HCT116 (cell line): ENCODE measurements around the gene ESPNL. TPM values are rescaled to one million over a fixed set of nuclear protein-coding genes. Genes with fewer than 3 reads are reported as not detected.

Experiments
- ATAC-seq: fragments of 200-7000 bp; cut with Tn5 transposase; 2 replicates; pipeline ENCODE4 v1.9.1; 2020; ENCODE audit warnings: mild to moderate bottlenecking, moderate library complexity
- BruUV-seq: library from RNA; stranded (reverse); fragments of 400-500 nt; replicated peaks from 2 replicates; lab custom pipeline; 2021; lab: Mats Ljungman, UMichigan
- CTCF ChIA-PET: fragments of 300-600 bp; sonication (Branson Sonifier 250); formaldehyde crosslinking; loops from one replicate; lab custom pipeline; 2021; ENCODE audit warnings: antibody characterized with exemption; lab: Charles Lee
- POLR2A ChIA-PET: fragments of 300-600, 350-600 bp; sonication (Branson Sonifier 250); formaldehyde crosslinking; loops from one replicate; lab custom pipeline; 2021; ENCODE audit warnings: antibody characterized with exemption; lab: Charles Lee
- RAD21 ChIA-PET, 2 experiments: fragments of 300-600 bp; sonication (Branson Sonifier 250); formaldehyde crosslinking; loops; one replicate each; lab custom pipeline; 2023; ENCODE audit warnings: low total read pairs in 2 of 2; ENCODE audit not compliant: uncharacterized antibody in 2 of 2, unreplicated experiment in 2 of 2, low non-redundant PET in 1 of 2; lab: Charles Lee
- DNase-seq: peaks from one replicate; pipeline ENCODE4 v3.0.0-alpha.2; 2010; ENCODE audit warnings: low read depth, low spot score
- H2AFZ ChIP-seq: fragments of 200-600 bp; shearing (Covaris generic), sonication (generic); 2 replicates; pipeline ENCODE4 v1.6.1; 2017; ENCODE audit warnings: low read depth, mixed run types, mixed read lengths, antibody characterized with exemption, low read length; ENCODE audit not compliant: poor library complexity, severe bottlenecking
- H3K27ac ChIP-seq: 2 replicates; pipeline ENCODE4 v1.5.1; 2012; ENCODE audit warnings: low read depth, low read length
- H3K27me3 ChIP-seq: fragments of 200-600 bp; sonication (generic); 2 replicates; pipeline ENCODE4 v1.6.1; 2016; ENCODE audit warnings: mixed run types, low read length, mixed read lengths; ENCODE audit not compliant: insufficient read depth
- H3K36me3 ChIP-seq, 2 experiments: fragments of 200-500 bp in 1 of 2; fragments of 200-600 bp in 1 of 2; sonication (Bioruptor generic) in 1 of 2; sonication (generic) in 1 of 2; 2 replicates each; pipeline versions ENCODE4 v1.5.1 to v1.6.1; 2014 to 2016; ENCODE audit warnings: low read length in 2 of 2, inconsistent platforms in 1 of 2, mixed read lengths in 1 of 2, mixed run types in 1 of 2; ENCODE audit not compliant: insufficient read depth in 2 of 2, control insufficient read depth in 1 of 2
- H3K4me1 ChIP-seq, 2 experiments: fragments of 200-600 bp in 1 of 2; sonication (generic) in 1 of 2; 2 replicates each; pipeline versions ENCODE4 v1.5.1 to v1.6.1; 2012 to 2017; ENCODE audit warnings: low read length in 2 of 2, inconsistent platforms in 1 of 2, mild to moderate bottlenecking in 1 of 2, mixed read lengths in 1 of 2, mixed run types in 1 of 2, moderate library complexity in 1 of 2; ENCODE audit not compliant: insufficient read depth in 2 of 2, control insufficient read depth in 1 of 2
- H3K4me2 ChIP-seq: fragments of 200-600 bp; sonication (generic); 2 replicates; pipeline ENCODE4 v1.6.1; 2017; ENCODE audit warnings: mixed run types, low read length, mixed read lengths
- H3K4me3 ChIP-seq, 2 experiments: fragments of 200-600 bp in 1 of 2; sonication (generic) in 1 of 2; replicated peaks in 1 of 2; 2 replicates each; pipeline ENCODE4 v1.5.1; 2011 to 2016; ENCODE audit warnings: low read length in 2 of 2, control low read depth in 1 of 2, low read depth in 1 of 2, mild to moderate bottlenecking in 1 of 2, mixed read lengths in 1 of 2, mixed run types in 1 of 2
- H3K79me2 ChIP-seq: fragments of 200-600 bp; sonication (generic); 2 replicates; pipeline ENCODE4 v1.6.1; 2017; ENCODE audit warnings: mild to moderate bottlenecking, mixed run types, low read length, moderate library complexity, mixed read lengths; ENCODE audit not compliant: insufficient read depth
- H3K9ac ChIP-seq: fragments of 200-600 bp; sonication (generic); 2 replicates; pipeline ENCODE4 v1.6.1; 2016; ENCODE audit warnings: low read length, mixed read lengths
- H3K9me2 ChIP-seq: fragments of 200-600 bp; sonication (generic), shearing (Covaris generic); 2 replicates; pipeline ENCODE4 v1.6.1; 2017; ENCODE audit warnings: mixed run types, mild to moderate bottlenecking, moderate library complexity; ENCODE audit not compliant: insufficient read depth
- H3K9me3 ChIP-seq, 2 experiments: fragments of 200-500 bp in 1 of 2; fragments of 200-600 bp in 1 of 2; sonication (Bioruptor generic) in 1 of 2; sonication (generic) in 1 of 2; 2 replicates each; pipeline ENCODE4 v1.6.1; 2014 to 2017; ENCODE audit warnings: low read length in 2 of 2, mixed read lengths in 2 of 2, inconsistent platforms in 1 of 2, low read depth in 1 of 2, mild to moderate bottlenecking in 1 of 2, mixed run types in 1 of 2, moderate library complexity in 1 of 2; ENCODE audit not compliant: control insufficient read depth in 1 of 2, insufficient read depth in 1 of 2
- H4K20me1 ChIP-seq: fragments of 200-600 bp; sonication (generic), shearing (Covaris generic); 2 replicates; pipeline ENCODE4 v1.6.1; 2017; ENCODE audit warnings: mixed run types, mild to moderate bottlenecking, moderate library complexity; ENCODE audit not compliant: insufficient read depth
- EZH2 ChIP-seq: fragments of 200-600 bp; sonication (generic); IDR thresholded peaks from 2 replicates; pipeline ENCODE4 v1.6.1; 2017; ENCODE audit warnings: antibody characterized with exemption, mixed run types
- EZH2phosphoT487 ChIP-seq: fragments of 200-600 bp; IDR thresholded peaks from 2 replicates; pipeline ENCODE4 v1.6.1; 2018; ENCODE audit warnings: antibody characterized with exemption, borderline replicate concordance
- FOSL1 ChIP-seq: IDR thresholded peaks from 2 replicates; pipeline ENCODE4 v1.6.1; 2012; ENCODE audit warnings: low read depth
- JUND ChIP-seq: IDR thresholded peaks from 2 replicates; pipeline ENCODE4 v1.6.1; 2012
- RAD21 ChIP-seq: IDR thresholded peaks from 2 replicates; pipeline ENCODE4 v1.6.1; 2012; ENCODE audit warnings: low read depth, mild to moderate bottlenecking
- SIN3A ChIP-seq: IDR thresholded peaks from 2 replicates; pipeline ENCODE4 v1.6.1; 2012; ENCODE audit warnings: low read depth
- TCF7L2 ChIP-seq: IDR thresholded peaks from 2 replicates; pipeline ENCODE4 v1.7.0; 2011; ENCODE audit warnings: borderline replicate concordance, inconsistent platforms; ENCODE audit not compliant: insufficient read depth, insufficient read length; ENCODE audit errors: extremely low read depth
- ZFX ChIP-seq: fragments of 450-650 bp; IDR thresholded peaks from 2 replicates; pipeline ENCODE4 v1.6.1; 2017
- ZNF274 ChIP-seq: fragments of 200-500 bp; sonication (Bioruptor generic); IDR thresholded peaks from 2 replicates; pipeline ENCODE4 v1.6.1; 2014; ENCODE audit warnings: mild to moderate bottlenecking, low read depth, low read length, inconsistent platforms
- intact Hi-C: fragments of 100-400 bp; cut with micrococcal nuclease; formaldehyde crosslinking; loops from 2 replicates; pipeline ENCODE4 v1.10.0; 2022
- total RNA-seq: library from RNA; stranded (reverse); gene quantifications from one replicate; pipeline ENCODE4 v1.2.1, GENCODE V29; 2021; ENCODE audit not compliant: unreplicated experiment
- TF ChIP-seq, protein P1 (sequence below): IDR thresholded peaks from 2 replicates; pipeline ENCODE4 v1.6.1; 2011; ENCODE audit warnings: mild to moderate bottlenecking, low read length, moderate library complexity; ENCODE audit not compliant: insufficient replicate concordance; ENCODE audit errors: extremely low read depth
- TF ChIP-seq, protein P2 (sequence below), 3 experiments: fragments of 200-600 bp in 1 of 3; sonication (generic) in 1 of 3; IDR thresholded peaks in 2 of 3; conservative IDR thresholded peaks in 1 of 3; 2 replicates each; pipeline ENCODE4 v1.5.1; 2012 to 2017; ENCODE audit warnings: low read depth in 2 of 3, low read length in 2 of 3, antibody characterized with exemption in 1 of 3, borderline replicate concordance in 1 of 3, control low read depth in 1 of 3, mild to moderate bottlenecking in 1 of 3, mixed read lengths in 1 of 3, mixed run types in 1 of 3, moderate library complexity in 1 of 3; ENCODE audit not compliant: insufficient read depth in 1 of 3
- TF ChIP-seq, protein P3 (sequence below): IDR thresholded peaks from 2 replicates; pipeline ENCODE4 v1.6.1; 2012

Gene ESPNL
- total RNA-seq, 1 experiment from 2014 or later, result 0.22 TPM

DNA sequence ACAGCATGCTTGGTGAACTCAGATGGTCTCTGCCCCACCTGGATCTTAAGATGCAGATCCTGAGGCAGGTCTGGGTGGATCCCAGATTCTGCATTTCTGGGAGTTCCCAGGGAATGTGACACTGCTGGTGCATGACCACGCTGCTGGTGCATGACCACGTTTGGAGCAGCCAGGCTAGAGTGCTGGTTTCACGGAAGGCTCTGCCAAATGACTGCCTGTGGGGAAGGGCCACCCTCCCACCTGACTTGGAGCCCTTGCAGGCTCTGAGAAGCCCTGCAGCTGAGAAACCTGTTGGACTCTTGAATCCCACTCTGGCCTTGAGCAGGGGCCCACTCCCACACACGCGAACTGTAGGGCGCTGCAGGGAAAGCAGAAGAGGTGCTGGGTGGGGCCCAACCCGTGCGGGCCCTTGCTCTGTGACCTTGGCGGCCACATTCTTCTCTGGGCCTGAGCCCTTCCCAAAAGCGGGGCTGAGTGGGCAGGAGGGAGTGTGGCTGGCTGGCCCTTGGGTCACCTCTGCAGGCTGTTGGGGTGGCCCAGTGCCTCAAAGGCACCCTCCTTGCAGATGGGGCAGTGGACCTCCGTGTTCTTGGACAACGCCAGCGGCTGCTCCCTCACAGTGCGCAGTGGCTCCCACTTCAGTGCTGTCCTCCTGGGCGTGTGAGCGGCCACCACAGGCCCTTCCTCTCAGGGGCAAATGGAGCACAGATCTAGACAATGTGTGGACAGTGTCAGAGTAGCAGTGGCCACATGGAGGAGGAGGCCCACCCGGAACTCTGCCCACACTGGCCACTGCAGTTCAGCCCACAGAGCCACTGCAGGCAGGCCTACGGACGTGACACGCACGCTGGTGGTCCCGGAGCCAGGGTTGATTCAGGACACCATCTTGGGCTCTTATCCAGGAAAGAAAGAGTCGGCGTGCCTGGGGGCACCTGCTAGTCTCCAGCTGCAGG is 66.5 kb downstream of the ESPNL start:
- Histone ChIP-seq H3K4me2 (no peak overlapping the region), H3K4me1 (0 out of 4 replicates have a peak, but pooled peaks cover 0 to 2% of the 10 kb centered on the region in 2 experiments), H3K9me2 (no peaks in the 10 kb centered on the region), H4K20me1 (no peaks in the 10 kb centered on the region), H3K36me3 (peaks cover 5% of the 10 kb centered on the region in 2 experiments; a peak in 3 of 4 replicates), H3K79me2 (no peaks in the 10 kb centered on the region), H3K4me3 (no peak overlapping the region), H3K27ac (no peak overlapping the region), H2AFZ (no peak overlapping the region), H3K27me3 (no peaks in the 10 kb centered on the region), H3K9ac (no peak overlapping the region), H3K9me3 (no peaks in the 10 kb centered on the region)
- RAD21 ChIA-PET, result no interaction called here
- TF ChIP-seq ZNF274 (no peak), EZH2phosphoT487 (no peak)
- TF ChIP-seq, protein P1, sequence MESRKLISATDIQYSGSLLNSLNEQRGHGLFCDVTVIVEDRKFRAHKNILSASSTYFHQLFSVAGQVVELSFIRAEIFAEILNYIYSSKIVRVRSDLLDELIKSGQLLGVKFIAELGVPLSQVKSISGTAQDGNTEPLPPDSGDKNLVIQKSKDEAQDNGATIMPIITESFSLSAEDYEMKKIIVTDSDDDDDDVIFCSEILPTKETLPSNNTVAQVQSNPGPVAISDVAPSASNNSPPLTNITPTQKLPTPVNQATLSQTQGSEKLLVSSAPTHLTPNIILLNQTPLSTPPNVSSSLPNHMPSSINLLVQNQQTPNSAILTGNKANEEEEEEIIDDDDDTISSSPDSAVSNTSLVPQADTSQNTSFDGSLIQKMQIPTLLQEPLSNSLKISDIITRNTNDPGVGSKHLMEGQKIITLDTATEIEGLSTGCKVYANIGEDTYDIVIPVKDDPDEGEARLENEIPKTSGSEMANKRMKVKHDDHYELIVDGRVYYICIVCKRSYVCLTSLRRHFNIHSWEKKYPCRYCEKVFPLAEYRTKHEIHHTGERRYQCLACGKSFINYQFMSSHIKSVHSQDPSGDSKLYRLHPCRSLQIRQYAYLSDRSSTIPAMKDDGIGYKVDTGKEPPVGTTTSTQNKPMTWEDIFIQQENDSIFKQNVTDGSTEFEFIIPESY, result no peak
- DNase-seq, result no peak
- CTCF ChIA-PET, result no interaction called here
- POLR2A ChIA-PET, result no interaction called here
- no TSS peak for BruUV-seq
- no peak for ATAC-seq
- intact Hi-C loops, result no loop called here

DNA sequence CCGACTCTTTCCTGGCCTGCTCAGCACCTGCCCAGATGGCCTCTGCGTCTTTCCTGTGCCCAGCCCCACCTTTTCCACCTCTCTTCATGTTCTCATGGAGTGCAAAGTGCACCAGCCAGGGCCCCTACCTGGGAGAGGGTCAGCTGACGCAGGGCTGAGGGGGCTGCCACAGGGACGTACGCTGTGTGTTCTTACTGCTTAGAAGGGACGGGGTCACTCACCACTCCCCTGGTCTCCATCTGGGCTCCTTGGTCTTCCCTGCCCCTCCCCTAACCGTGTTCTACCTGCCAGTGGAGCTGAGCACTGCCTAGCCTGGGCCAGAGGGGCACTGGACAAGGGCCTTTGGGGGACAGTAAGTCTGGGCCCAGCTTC is 67.2 kb downstream of the ESPNL start:
- Histone ChIP-seq H3K27me3 (no peaks in the 10 kb centered on the region), H3K4me3 (no peak overlapping the region), H3K9me2 (no peaks in the 10 kb centered on the region), H3K4me1 (0 out of 4 replicates have a peak, but pooled peaks cover 0 to 2% of the 10 kb centered on the region in 2 experiments), H3K27ac (no peak overlapping the region), H3K9ac (no peak overlapping the region), H3K36me3 (peaks cover 5% of the 10 kb centered on the region in 2 experiments; a peak in 3 of 4 replicates), H2AFZ (no peak overlapping the region), H3K9me3 (no peaks in the 10 kb centered on the region), H3K79me2 (no peaks in the 10 kb centered on the region), H4K20me1 (no peaks in the 10 kb centered on the region), H3K4me2 (no peak overlapping the region)
- intact Hi-C loops, result no loop called here
- no TSS peak for BruUV-seq
- DNase-seq (no peak), ATAC-seq (no peak)
- ChIA-PET RAD21 (no interaction called here), CTCF (no interaction called here), POLR2A (no interaction called here)
- TF ChIP-seq JUND, result no peak
- TF ChIP-seq, protein P2, sequence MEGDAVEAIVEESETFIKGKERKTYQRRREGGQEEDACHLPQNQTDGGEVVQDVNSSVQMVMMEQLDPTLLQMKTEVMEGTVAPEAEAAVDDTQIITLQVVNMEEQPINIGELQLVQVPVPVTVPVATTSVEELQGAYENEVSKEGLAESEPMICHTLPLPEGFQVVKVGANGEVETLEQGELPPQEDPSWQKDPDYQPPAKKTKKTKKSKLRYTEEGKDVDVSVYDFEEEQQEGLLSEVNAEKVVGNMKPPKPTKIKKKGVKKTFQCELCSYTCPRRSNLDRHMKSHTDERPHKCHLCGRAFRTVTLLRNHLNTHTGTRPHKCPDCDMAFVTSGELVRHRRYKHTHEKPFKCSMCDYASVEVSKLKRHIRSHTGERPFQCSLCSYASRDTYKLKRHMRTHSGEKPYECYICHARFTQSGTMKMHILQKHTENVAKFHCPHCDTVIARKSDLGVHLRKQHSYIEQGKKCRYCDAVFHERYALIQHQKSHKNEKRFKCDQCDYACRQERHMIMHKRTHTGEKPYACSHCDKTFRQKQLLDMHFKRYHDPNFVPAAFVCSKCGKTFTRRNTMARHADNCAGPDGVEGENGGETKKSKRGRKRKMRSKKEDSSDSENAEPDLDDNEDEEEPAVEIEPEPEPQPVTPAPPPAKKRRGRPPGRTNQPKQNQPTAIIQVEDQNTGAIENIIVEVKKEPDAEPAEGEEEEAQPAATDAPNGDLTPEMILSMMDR (IDR thresholded peaks at IDR 0.05 in 2 of 3, conservative IDR thresholded peaks at IDR 0.05 in 1 of 3; ENCODE audit: borderline replicate concordance in 1 of 3, insufficient read depth in 1 of 3, low read depth in 2 of 3, low read length in 2 of 3), result no peak
- TF ChIP-seq TCF7L2, result no peak
- TF ChIP-seq EZH2phosphoT487, result no peak
- TF ChIP-seq, protein P3, sequence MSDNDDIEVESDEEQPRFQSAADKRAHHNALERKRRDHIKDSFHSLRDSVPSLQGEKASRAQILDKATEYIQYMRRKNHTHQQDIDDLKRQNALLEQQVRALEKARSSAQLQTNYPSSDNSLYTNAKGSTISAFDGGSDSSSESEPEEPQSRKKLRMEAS, result no peak
- TF ChIP-seq EZH2, result no peak
- no peak for TF ChIP-seq ZFX
- no peak for TF ChIP-seq RAD21
- no peak for TF ChIP-seq FOSL1
- no peak for TF ChIP-seq SIN3A
